Tibial nerve (tissue), 4 donors: ENCODE data around the gene CHTF18. TPM values are rescaled to one million over a fixed set of nuclear protein-coding genes. Genes with fewer than 3 reads are reported as not detected.
"Not testable (repeated sequence)": the region's sequence is repeated elsewhere in the genome, so short reads cannot be mapped to it uniquely, and the experiment has no call there.

Experiments used
- DNase-seq, 2 donors: peaks; one replicate each; pipeline ENCODE4 v3.0.0-alpha.2; 2019; ENCODE audit warnings: low spot score in 2 of 2
- H3K27ac ChIP-seq, 4 donors: fragments of 200-600 bp; sonication (generic) in 3 of 4; one replicate each; pipeline ENCODE4 v1.5.1; 2017 to 2019; ENCODE audit warnings: mild to moderate bottlenecking in 1 of 4
- H3K27me3 ChIP-seq, 2 donors: fragments of 200-600 bp; sonication (generic) in 1 of 2; one replicate each; pipeline versions ENCODE4 v1.5.1 to v1.6.0; 2017 to 2019
- H3K36me3 ChIP-seq, 3 donors: fragments of 200-600 bp; sonication (generic); one replicate each; pipeline ENCODE4 v1.5.1; 2018 to 2019
- H3K4me1 ChIP-seq, 4 donors: fragments of 200-600 bp; sonication (generic) in 3 of 4; one replicate each; pipeline ENCODE4 v1.5.1; 2017 to 2019
- H3K4me3 ChIP-seq, 4 donors: fragments of 200-600 bp; sonication (generic) in 3 of 4; one replicate each; pipeline ENCODE4 v1.5.1; 2017 to 2019; ENCODE audit warnings: mild to moderate bottlenecking in 1 of 4, moderate library complexity in 1 of 4
- H3K9me3 ChIP-seq, 4 donors: fragments of 200-600 bp; sonication (generic) in 3 of 4; one replicate each; pipeline ENCODE4 v1.5.1; 2017 to 2019
- CTCF ChIP-seq, 5 experiments: fragments of 200-600 bp in 3 of 5; fragments of 450-650 bp in 2 of 5; sonication (generic) in 3 of 5; IDR thresholded peaks; one replicate each; pipeline ENCODE4 v1.5.1; 2016 to 2019; ENCODE audit warnings: antibody characterized with exemption in 5 of 5, mild to moderate bottlenecking in 3 of 5, moderate library complexity in 2 of 5
- EP300 ChIP-seq, 2 donors: sonication (generic); formaldehyde crosslinking; IDR thresholded peaks; one replicate each; pipeline ENCODE4 v1.6.1; 2017; ENCODE audit warnings: antibody characterized with exemption in 2 of 2, mild to moderate bottlenecking in 1 of 2
- POLR2A ChIP-seq, 2 donors: fragments of 450-650 bp; IDR thresholded peaks; one replicate each; pipeline ENCODE4 v1.6.1; 2017; ENCODE audit warnings: antibody characterized with exemption in 2 of 2, mild to moderate bottlenecking in 2 of 2, moderate library complexity in 2 of 2
- WGBS, 2 donors: methylation state at CpG; one replicate each; pipeline ENCODE4 v1.1.5; 2018; 5-methylcytosine and 5-hydroxymethylcytosine counted together
- total RNA-seq, 4 donors: library from RNA; depleted of rRNA; stranded (reverse); fragments of >200 nt; gene quantifications; one replicate each; pipeline ENCODE4 v1.1.0, GENCODE V29; 2016

CHTF18 gene
- total RNA-seq, 4 donors from 2014 or later: 6.1 to 57.5 (median 17.7) TPM

GRCh38 chr16:772959-773358 is 15.5 kb upstream of the CHTF18 start:
- H3K4me1 ChIP-seq: no peaks in the 10 kb centered on the region
- WGBS, 2 donors: 87 to 88% methylated on average over 18 of the region's 18 CpGs
- TF ChIP-seq CTCF (IDR thresholded peaks at IDR 0.05): no peak
- TF ChIP-seq EP300 (IDR thresholded peaks at IDR 0.05): no peak
- no peak for TF ChIP-seq POLR2A (IDR thresholded peaks at IDR 0.05)
- H3K36me3 ChIP-seq: no peaks in the 10 kb centered on the region
- peaks cover 0 to 54% of the 10 kb centered on the region in 2 donors for H3K27me3 ChIP-seq
- no peak overlapping the region for H3K27ac ChIP-seq
- no peak for DNase-seq
- no peak overlapping the region for H3K4me3 ChIP-seq
- H3K9me3 ChIP-seq: no peaks in the 10 kb centered on the region

DNA sequence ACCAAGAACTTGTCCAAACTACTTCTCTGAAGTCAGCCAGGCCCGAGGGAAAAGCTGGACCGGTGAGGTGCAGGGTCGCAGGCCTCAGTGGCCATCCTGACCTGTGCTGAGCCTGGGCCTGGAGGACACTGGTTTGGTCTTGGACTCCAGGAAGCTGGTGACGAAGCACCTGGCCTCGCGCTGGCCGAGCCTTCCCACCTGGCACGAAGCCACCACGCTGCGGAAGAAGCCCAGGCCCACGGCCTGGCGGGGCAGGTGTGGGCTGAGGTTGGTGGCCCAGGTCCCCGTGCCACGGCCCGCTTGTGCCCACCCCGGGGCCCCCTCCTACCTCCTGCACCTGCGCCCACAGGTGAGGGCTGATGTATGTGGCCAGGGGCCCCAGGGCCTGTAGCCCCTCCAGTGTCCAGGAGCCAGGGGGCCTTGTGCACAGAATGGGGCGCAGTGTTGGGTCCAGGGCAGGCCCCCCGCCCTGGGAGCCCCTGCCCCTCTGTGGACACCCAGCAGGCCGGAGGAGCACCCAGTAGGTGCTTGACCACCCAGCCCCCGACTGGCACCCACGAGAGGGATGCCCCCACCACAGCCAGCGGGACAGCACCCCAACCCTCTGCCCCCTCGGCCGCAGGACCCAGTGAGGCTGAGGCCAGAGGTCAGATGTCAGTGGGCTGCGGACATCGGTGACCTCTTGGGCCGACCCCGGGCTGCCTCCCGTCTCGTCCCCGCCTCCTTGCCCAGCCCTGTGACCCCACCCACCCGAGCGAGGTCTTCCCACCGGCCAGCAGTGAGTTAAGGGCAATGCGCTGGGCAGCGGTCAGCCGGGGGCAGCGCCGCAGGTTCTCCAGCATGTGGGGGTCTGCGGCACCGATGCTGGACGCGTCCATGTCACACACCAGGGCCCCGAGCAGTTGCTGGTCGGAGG is 14.1 kb upstream of the CHTF18 start:
- Histone ChIP-seq H3K27ac (no peak overlapping the region), H3K27me3 (peaks cover 0 to 64% of the 10 kb centered on the region in 2 donors), H3K9me3 (no peaks in the 10 kb centered on the region), H3K36me3 (no peaks in the 10 kb centered on the region), H3K4me1 (no peaks in the 10 kb centered on the region), H3K4me3 (no peak overlapping the region)
- no peak for TF ChIP-seq CTCF (IDR thresholded peaks at IDR 0.05)
- no peak for TF ChIP-seq EP300 (IDR thresholded peaks at IDR 0.05)
- TF ChIP-seq POLR2A (IDR thresholded peaks at IDR 0.05): no peak
- 73 to 83% methylated on average over 13 to 45 of the region's 46 CpGs for whole genome bisulfite sequencing, 2 donors
- DNase-seq: no peak

GRCh38 chr16:775236-775796 is 13.1 kb upstream of the CHTF18 start:
- Histone ChIP-seq H3K27me3 (peaks cover 0 to 64% of the 10 kb centered on the region in 2 donors), H3K27ac (no peak overlapping the region)
- WGBS, 2 donors: 56 to 57% methylated on average over 27 to 33 of the region's 36 CpGs

DNA sequence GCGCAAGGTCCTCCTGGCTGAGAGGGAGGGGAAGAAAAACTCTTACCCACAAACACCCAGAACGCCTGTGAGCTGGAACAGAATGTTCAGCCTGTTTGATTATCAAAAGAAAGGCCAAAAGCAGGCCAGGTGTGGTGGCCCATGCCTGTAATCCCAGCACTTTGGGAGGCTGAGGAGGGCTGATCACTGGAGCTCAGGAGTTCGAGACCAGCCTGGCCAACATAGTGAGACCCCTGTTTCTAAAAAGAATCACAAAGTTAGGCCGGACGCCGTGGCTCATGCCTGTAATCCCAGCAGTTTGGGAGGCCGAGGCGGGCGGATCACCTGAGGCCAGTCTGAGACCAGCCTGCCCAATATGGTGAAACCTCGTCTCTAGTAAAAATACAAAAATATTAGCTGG is 12.1 kb upstream of the CHTF18 start:
- 90 to 93% methylated on average over 10 of the region's 10 CpGs for WGBS, 2 donors

More at GRCh38 chr16:775236-775796, 13.1 kb upstream of the CHTF18 start:
- H3K9me3 ChIP-seq: no peaks in the 10 kb centered on the region
- H3K36me3 ChIP-seq: no peaks in the 10 kb centered on the region
- H3K4me1 ChIP-seq: no peaks in the 10 kb centered on the region
- no peak overlapping the region for H3K4me3 ChIP-seq
- TF ChIP-seq POLR2A (IDR thresholded peaks at IDR 0.05) (no peak), CTCF (IDR thresholded peaks at IDR 0.05) (no peak), EP300 (IDR thresholded peaks at IDR 0.05) (no peak)
- DNase-seq: no peak

GRCh38 chr16:776824-777223 is 11.6 kb upstream of the CHTF18 start:
- no peaks in the 10 kb centered on the region for H3K9me3 ChIP-seq

More for the DNA sequence above, 12.1 kb upstream of the CHTF18 start:
- not testable (repeated sequence) for H3K4me3 ChIP-seq, H3K36me3 ChIP-seq, H3K4me1 ChIP-seq, H3K27ac ChIP-seq, H3K9me3 ChIP-seq, DNase-seq
- H3K27me3 ChIP-seq: peaks cover 0 to 65% of the 10 kb centered on the region in 2 donors

More at GRCh38 chr16:776824-777223, 11.6 kb upstream of the CHTF18 start:
- H3K4me3 ChIP-seq: no peak overlapping the region
- DNase-seq: no peak
- H3K27me3 ChIP-seq: peaks cover 0 to 71% of the 10 kb centered on the region in 2 donors
- no peak for TF ChIP-seq CTCF (IDR thresholded peaks at IDR 0.05)
- TF ChIP-seq POLR2A (IDR thresholded peaks at IDR 0.05): no peak
- no peak for TF ChIP-seq EP300 (IDR thresholded peaks at IDR 0.05)
- H3K27ac ChIP-seq: no peak overlapping the region
- WGBS, 2 donors: 88% methylated on average over 9 of the region's 9 CpGs
- no peaks in the 10 kb centered on the region for H3K36me3 ChIP-seq
- H3K4me1 ChIP-seq: no peaks in the 10 kb centered on the region
